G401.6 (cell line): ENCODE results near the gene OCA2.

Experiments
- FAIRE-seq: peaks from 2 replicates; lab custom pipeline; 2012; peaks lifted over from hg19 to GRCh38; lab: Jason Lieb, UNC

The OCA2 gene

DNA sequence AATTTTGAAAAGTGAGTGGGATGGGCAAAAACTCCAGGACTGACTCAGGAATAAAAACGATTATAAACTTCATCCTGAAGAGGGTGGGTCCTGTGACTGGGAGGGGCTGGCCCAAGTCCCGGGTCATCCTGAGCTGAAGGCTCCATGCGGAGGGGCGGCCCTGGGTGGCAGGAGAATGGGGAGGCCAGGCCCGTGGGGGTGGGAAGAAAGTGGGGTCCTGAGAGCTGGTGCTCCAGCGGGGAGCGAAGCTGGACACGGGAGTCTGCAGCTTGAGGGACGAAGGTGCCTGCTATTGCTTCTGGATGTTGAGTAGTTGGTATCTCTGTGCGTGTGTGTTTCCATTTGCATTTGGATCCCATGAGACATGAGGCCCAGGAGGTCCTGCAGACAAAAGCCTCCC lies 4.7 kb upstream of the OCA2 start:
- no peak for FAIRE-seq

DNA sequence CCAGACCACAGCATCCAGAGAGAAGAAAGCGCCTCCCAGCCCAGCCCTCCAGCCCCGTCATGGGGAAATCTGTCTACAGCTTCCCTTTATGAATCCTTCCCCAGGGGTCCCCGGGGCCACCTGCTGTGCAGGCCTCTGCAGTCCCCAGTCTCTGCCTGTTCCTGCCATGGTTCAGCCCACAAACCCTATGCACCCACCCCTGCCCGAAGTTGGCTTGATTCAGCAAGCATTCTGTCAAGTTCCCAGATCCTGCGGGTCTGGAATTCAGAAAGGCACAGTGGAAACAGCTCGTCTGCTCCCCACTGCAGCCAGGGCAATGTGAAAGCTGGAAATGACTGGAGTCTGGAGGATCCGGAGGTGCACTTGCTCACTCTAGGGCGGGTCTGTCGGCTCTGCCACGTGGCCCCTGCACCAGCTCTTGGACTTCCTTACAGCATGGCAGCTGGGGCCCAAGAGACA lies 2.9 kb upstream of the OCA2 start:
- FAIRE-seq = no peak

DNA sequence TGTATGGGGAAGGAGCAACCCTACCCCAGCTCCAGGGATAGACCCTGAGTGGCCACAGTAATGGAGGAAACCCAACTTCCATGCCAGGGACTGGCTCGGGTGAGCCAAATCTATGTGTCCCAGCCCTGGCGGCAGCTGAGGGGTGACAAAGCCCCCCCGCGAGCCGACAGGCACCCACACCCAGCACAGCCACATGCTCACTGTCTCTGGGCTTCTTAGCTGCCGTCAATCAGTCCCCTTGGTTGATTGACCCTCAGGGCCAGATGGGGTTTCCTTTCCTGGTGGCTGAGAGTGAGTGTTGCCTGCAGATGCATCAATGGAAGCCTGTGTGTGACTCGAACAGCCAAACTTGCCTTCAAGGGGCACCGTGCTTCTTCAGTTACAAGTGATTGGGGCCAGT lies 2.1 kb upstream of the OCA2 start:
- FAIRE-seq = no peak

DNA sequence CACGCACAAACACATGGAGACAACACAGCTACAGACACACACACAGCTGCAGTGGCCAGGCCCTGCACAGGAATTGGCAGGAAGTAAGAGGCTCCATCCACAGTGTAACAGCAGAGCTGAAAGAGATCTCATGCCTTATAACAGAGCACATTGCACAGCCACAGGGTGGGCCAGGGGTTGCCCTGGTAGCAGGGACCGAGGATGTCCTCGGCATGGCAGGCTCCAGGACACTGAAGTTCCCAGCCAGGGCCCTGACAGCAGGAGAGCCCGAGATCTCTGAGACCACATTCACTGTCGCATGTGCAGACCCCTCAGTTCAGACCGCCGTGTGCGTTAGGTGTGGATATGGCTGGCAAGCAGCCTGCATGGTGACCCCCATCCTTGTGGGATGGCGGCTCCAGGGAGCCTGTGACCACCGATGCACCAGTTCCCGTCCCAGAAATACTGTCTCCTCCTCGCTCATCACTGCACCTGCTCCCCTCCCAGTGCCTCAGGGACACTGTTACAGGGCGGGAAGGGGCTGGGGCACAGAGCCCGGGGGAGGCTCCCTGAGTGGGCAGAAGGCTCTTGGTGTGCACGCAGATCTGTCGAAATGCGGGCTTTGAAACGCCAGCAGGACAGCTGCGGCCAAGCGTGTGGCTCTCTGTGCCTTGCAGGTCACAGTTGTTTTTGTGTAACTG lies 1.5 kb upstream of the OCA2 start:
- no peak for FAIRE-seq

DNA sequence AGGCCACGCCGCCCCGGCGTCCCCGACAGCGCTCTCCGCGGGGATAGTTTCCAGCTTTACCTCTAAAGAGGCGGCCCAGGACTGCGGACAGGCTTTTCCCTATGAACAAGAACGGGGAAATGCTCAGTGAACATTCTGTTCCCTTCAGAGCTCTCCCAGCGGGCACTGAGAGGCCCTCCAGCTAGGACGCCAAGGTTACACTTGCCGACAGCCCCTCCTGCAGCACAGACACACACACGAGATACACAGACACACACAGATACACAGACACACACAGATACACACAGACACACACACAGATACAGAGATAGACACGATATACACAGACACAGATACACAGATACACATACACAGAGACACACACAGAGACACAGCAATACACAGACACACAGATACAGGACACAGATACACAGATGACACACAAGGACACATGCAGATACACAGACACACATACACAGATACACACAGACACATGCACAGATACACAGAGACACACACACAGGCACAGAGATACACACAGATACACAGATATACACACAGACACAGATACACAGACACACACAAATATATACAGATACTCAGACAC lies 533 bp upstream of the OCA2 start:
- FAIRE-seq = no peak

DNA sequence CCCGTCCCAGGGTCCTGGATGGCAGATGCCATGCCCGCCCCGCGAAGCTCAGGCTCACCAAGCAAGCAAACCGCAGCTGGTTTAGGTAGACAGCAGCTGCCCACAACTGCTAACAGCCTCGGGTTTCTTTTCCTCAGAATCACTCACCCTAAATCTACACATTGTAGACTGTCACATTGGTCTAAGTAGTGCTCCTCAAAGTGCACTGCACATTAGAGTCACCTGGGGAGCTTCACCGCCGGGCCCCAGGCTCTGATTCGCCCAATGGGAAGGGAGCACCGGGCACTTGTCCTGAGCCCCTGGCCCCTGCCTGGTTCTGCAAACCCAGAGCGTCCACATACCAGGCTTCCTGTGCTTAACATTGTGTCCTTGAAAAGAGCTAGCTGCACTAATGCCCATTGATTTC lies 752 bp downstream of the OCA2 start:
- no peak for FAIRE-seq

DNA sequence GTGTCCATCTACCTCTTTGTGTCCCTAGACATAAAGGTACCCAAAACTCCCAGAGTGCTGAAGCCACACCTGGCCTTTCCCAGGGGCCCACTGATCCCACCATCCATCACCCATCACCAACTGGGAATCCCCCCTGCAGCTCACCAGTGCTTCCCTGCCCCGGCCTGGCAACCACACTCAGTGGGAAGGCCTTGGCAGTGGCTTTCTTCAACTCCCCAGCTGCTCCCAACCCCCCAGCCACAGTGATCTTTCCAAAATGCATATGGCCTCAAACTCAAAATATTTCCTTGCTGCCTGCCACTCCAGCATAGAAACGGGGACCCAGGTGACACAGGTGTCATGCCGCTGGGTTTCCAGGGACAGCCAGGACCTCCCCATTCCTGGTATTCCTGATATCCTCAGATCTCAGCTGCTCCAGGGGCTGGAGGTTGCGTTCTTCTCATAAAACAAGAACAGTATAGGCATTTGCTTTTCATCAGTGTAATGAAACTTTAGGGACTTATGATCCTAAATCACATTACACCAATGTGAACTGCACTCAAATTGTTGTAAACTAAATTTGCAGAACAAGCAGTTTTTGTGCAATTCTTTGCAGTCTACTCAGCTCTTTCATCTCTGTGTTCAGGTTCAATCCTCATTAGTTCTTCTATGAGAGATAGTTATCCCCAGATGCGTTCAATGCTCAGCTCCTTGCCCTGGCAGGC lies 1.3 kb downstream of the OCA2 start:
- FAIRE-seq = no peak

DNA sequence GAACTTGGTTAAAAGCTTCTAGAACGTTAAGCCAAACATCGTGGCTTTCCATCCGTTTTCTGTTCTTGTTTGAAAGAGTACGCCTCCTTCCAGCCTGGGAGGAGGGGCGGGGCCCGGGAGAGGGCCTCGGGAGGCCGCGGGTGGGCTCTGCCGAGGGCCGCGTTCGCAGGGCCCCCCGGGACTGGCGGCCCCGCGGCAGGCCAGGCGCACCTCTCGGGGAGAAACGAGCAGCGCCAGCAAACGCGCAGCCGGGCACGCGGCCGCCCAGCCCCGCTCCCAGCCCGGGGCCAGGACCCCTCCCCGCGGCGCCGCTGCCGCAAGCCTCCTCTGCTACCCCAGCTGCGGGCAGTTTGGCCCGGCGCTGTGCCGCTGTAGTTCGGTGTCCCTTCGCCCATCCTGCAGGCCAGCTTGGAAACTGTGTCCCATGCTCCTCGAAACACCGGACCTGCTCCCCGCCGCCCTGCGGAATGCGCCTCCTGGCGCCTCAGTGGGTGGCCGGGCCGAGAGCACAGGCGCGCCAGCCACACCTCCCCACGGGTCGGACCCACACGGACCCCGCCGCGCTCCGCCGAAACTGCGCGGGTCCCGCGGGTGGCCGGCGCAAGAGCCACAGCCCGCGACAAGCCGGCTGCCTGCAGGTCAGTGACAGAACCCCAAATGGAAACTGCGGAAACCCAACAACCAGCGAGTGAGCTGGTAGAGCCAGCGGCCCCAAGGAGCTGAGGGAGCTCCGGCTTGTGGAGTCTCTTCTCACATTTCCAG lies 2.3 kb downstream of the OCA2 start:
- no peak for FAIRE-seq

DNA sequence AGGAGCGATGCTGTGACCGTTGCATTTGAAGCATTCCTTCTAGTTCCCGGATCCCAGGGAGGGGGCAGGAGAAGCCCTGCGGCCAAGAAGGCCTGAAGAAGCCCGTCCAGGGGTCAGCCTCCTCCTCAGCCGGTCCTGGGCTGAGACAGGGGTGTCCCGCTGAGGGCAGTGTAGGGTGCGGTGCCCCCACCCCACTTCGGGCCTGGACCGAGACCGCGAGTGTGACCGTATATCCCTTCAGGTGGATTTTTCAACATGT lies 2.8 kb downstream of the OCA2 start:
- no peak for FAIRE-seq

DNA sequence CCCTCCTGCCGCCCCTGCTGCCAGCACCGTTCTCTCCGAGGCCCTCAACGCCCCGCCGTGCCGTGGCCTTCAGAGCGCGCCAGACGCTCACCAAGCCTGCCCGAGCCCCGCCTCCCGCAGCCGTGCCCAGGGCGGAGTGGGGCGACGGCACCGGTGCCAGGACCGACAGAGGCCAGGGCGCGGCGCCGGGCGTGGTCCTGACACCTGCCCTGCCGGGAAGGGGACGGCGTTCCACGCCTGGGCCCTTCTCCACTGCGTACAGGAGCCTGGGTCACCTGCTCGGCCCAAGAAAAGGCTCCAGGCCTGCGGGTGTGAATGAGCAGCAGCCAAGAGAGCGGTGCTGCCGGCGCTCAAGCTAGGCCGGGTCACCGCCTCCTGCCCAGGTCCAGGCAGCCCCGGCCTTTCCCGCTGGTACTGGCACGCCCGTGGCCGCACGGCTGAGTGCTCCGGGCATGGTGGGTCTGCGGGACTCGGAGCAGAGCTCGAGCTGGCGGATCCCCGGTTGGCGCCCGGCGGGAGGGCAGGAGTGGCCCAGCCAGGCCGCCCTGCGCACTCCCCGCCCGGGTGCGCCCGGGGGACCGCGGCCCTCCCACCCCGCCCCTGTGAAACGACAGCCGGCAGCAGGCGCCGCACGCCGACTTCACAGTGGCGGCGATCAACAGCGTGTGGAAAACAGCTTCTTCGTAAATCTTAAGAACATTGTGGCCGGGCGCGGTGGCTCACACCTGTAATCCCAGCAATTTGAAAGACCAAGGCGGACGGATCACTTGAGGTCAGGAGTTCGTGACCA lies 4.2 kb downstream of the OCA2 start:
- no peak for FAIRE-seq

DNA sequence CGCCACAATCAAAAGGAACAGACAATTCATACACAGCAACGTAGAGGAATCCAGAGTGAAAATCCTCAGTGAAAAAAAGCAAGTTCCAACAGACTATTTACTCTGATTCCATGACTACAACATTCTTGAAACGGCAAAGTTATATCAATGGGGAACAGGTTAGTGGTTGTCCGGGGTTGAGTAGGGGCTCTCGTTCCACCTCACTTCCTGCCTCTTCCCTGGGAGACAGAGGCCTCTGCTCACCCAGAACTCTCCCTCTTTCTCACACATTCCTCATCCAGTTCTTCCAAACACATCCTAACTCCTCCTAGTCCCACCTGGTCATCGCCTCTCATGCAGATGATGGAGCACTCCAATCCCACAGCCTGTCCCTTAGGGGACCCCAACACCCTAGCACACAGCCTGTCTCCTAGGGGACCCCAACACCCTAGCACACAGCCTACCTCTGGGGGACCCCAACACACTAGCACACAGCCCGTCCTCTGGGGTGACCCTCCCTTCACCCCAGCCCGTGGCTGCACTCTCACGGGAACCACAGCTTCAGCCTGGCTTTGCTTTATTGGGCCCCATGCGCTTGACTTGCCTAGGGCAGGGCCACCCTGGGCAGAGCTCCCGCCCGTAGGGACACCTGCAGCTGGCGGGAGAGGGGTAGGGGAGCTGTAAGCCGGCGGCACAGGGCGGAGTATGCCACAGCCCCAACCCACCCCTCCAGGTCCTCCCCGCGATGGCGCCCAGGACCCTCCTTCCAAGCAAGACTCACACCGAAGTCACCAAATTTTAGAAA lies 5.2 kb downstream of the OCA2 start:
- no peak for FAIRE-seq

DNA sequence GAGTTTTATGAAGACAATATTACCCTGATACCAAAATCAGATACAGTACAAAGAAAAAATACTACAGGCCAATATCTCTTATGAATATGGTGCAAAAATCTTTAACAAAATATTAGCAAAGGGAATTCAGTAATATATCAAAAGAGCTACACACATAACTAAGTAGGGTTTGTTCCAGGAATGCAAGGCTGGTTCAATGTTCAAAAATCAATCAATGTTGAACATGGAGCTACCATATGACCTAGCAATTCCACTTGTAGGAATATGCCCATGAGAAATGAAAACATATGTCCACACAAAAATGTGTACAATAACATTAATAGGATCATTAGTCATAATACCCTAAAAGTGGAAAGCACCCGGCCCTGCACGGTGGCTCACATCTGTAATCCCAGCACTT lies 7.8 kb downstream of the OCA2 start:
- FAIRE-seq = no peak

DNA sequence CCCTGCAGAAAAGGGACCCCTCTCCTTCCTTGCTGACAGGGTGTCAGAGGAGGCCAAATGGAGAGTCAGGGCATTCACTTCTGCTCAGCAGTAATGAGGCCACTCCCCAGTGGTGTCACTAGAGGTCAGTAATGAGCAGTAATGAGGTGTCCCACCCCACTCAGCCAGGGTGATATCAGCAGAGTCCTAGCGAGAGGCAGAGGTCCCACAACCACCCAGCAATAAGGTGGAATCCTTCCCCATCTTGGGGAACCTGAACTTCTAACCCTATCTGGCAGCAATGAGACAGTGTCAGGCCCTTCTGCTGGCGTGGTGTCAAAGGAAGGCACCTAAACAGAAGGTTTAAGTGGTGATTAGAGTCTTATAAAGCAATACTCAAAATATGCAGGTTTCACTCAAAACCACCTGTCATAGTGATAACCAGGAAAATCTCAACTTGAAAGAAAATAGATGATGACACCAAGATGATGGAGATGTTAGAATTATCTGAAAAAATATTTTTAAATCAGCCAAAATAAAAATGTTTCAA lies 12.9 kb downstream of the OCA2 start:
- FAIRE-seq = peak; percentile 78

DNA sequence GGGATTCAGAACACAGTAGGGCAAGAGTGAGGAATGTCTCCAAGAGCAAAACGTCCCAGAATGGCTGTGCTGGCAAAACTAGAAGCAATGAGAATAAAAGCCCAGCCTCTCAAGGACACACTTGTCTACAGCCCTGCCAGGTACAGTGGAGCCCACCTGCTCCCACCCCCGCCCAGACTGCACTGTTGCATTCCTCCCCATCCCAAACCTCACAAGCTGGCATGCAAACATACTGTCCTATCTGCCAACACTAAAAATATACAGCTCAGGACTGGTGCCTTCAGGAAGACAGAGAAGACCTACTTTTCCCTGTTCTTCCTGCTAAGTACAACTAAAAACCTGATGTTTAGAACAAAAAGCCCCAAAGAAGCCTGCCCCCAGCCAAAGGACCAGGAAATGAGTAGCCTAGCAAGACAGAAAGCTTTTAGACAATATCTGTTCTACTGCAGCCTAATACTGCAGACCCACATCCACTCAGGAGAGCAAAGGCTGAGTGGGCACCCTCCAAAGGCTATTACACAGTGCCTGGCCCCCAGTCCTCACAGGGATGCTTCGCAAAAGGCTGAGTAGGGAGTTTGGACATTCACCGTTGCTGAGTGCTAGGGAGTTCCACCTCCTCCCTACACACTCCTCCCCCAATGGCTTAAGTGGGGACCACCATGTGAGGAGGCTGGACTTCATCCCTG lies 13.5 kb downstream of the OCA2 start:
- no peak for FAIRE-seq

DNA sequence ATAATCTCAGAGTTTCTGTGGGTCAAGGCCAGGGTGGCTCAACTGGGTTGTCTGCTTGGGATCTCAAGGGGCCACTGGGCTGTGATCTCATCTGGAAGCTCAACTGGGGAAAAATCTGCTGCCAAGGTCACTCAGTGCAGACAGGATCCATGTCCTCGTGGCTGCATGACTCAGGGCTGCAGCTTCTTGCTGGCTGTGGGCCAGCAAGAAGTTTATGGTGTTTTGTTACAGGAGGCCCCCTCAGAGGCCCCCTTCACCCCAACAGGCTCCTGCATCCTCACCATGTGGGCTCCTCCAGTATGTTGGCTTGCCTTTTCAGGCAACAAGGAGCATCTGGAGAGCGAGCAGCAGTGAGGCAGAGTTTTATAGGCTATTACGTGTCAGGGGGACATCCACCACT lies 14.6 kb downstream of the OCA2 start:
- FAIRE-seq = no peak

DNA sequence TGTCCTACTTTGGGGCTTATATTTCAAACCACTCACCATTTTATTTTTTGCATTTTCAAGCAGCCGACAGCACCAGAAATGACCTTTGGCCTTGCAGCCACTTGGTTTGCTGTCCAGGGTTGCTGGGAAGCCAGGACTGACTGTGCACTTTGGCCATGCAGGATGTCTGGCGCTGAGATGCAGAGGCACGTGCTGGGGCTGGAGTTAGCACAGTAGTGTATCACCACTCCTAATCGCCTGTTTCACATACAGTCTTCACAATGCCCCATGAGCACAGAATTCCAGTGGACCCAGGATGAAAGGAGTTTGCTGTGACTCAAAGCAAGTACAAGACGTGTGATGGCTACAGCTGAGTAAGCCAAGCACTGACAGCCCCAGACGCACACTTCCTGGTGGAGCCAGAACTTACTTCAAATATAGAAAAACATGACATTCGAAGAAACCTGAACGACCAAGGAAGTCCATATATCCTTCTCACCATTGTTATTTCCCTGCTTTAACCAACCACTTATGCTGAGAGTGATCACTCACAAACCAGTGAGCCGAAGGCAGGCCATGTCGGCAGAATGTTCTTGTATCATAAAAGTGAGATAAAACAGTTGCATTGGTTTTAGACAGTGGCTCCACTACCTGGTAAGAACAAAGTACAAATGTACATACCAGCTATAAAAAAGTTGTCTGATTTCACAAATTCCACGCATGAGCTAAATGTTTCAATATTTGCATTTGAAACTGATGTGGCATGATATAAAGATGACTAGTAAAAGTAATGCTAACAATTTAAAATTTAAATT lies 16.0 kb downstream of the OCA2 start:
- no peak for FAIRE-seq

DNA sequence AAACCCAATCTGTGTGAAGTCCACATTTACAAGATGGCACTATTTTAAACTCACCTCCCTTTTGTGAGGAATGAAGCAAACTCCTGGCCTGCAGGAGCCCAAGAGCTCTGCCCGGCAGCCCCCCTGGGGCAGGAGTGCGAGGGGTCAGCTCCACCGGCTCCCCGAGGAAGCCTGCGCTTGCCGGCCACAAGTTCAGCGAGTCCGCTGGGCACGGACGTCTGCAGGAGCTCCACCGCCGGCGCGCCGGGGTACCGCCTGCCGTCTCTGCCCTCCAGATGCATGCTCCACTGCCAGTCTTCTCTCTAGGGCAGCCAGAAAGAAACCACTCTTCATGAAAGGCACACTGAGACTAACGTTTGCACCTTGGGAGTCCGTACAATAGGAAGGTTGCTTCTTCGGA lies 17.5 kb downstream of the OCA2 start:
- no peak for FAIRE-seq

DNA sequence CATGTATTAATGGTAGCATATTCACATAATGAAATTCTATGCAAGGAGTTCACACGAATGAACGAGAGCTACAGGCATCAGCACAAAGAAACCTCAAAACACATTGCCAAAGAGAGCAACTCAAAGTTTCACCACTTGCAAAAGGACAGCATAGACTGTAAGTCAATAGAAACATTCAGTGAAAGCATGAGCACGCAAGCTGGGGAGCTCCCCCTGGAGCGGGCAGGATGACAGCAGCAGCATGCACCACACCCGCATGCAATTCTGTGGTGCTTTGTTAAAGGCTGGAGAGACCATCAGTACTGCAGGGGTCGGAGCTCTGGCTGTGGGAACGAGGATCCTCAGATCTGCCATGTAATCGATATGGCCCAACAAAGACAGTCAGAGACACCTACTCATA lies 18.7 kb downstream of the OCA2 start:
- FAIRE-seq = no peak

DNA sequence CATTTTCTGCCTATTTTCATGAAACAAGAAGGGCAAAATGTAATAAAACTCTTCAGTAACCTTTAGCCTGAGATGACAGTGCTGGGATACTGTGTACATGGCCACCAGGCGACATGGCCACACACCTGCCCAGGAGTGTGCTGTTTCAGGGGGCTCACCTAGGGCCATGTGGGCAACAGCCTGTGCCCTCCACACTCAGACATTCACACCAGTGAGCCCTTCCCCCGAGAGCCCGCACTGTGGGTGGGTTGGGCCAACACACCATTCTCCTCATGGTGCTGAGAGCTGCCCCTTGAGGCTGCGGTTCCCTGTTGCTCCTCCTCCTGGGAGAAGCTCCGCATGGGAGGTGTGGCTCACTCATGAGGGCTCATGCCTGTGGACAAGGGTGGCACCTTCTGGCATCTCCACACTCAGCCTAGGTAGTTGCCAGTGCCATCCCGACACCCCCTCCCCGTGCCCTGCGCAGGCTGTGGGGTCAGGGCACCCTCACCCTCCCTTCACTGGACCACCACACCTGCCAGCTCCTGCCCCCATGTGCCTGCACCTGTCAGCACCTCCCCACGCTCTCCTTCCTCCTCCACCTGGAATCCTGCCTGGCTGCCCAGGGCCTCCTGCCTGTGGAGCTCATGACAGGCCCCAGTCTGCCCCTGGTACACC lies 19.7 kb downstream of the OCA2 start:
- FAIRE-seq = no peak
